GM12874 (cell line): ENCODE data around the gene SULT2B1.

ENCODE experiments used
- TF ChIP-seq, protein P1 (sequence below): IDR thresholded peaks from 2 replicates; pipeline ENCODE4 v1.5.1; 2011; ENCODE audit warnings: low read depth, mild to moderate bottlenecking, control low read depth, low read length, moderate library complexity; ENCODE audit not compliant: insufficient read depth

SULT2B1 gene

GRCh38 chr19:48615231-48616040 is 63.5 kb downstream of the SULT2B1 start:
- TF ChIP-seq, protein P1, sequence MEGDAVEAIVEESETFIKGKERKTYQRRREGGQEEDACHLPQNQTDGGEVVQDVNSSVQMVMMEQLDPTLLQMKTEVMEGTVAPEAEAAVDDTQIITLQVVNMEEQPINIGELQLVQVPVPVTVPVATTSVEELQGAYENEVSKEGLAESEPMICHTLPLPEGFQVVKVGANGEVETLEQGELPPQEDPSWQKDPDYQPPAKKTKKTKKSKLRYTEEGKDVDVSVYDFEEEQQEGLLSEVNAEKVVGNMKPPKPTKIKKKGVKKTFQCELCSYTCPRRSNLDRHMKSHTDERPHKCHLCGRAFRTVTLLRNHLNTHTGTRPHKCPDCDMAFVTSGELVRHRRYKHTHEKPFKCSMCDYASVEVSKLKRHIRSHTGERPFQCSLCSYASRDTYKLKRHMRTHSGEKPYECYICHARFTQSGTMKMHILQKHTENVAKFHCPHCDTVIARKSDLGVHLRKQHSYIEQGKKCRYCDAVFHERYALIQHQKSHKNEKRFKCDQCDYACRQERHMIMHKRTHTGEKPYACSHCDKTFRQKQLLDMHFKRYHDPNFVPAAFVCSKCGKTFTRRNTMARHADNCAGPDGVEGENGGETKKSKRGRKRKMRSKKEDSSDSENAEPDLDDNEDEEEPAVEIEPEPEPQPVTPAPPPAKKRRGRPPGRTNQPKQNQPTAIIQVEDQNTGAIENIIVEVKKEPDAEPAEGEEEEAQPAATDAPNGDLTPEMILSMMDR: no peak

DNA sequence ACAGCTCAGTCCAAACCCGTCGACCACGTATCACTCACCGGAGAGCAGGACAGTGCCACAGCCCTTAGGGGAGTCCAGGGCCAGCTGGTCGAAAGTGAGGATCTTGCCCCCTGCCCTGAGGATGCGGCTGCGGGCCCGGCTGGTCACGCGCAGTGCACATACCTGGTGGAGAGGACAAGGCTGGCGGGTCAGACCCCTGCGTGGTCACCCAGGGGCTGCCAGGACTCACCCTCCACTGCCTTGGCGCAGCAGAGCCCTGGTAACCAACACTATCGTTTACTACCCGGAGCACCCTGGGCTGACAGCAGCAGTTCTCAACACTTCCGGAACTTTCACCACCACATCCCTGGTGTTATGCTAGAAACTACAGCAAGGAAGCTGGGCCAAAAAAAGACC is 64.1 kb downstream of the SULT2B1 start:
- TF ChIP-seq, protein P1: no peak

DNA sequence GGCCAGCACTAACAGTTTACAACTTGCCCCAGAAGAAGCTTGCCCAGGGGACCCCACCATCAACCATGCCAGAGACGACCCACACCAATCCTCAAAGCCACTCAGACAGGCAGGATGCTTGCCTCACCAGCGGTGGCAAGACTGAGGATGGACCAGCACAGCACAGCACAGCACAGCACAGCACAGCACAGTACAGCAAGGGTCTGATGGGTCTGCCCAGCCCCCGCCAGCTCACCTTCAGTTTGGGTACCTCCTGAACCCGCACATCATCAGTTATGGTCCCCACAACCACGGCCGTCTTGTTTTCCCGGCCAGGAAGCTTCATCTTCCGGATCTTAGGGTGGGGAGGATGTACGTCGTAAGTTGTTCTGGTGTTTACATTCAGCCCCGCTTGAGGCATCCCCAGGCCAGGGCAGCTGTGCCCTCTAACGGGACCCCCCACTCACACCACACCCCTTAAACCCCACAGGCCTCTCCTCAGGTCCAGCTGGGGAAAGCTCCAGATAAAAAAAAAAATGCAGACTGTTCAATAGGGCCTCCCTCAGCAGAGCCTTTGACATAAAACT is 64.6 kb downstream of the SULT2B1 start:
- TF ChIP-seq, protein P1: no peak

GRCh38 chr19:48617146-48617937 is 65.4 kb downstream of the SULT2B1 start:
- TF ChIP-seq, protein P1: no peak

DNA sequence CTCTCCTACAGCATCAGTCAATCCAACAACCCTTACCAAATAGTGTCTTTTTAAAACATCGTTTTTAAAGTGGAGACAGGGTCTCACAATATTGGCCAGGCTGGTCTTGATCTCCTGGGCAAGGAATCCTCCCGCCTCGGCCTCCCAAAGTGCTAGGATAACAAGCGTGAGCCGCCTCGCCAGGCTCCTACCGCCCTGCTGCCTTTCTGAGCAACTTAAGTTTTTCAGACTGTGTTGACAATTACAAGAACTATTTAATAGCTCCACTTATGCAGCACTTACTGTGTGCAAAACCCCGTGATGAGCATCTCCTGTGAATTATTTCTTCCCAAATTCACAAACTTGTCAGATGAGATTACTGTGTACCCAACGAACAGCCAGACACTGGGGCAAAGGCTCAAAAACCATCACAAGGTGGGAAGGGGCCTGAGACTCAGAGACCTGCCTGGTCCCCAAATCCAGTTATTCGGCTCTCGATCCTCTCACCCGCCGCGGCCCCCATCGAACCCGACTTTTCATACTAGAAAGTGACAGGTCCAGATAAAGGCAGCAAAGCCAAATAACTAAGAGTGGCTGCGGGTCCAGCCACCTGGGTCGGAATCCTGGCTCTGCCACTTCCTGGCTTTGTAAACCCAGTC is 66.4 kb downstream of the SULT2B1 start:
- TF ChIP-seq, protein P1: no peak

DNA sequence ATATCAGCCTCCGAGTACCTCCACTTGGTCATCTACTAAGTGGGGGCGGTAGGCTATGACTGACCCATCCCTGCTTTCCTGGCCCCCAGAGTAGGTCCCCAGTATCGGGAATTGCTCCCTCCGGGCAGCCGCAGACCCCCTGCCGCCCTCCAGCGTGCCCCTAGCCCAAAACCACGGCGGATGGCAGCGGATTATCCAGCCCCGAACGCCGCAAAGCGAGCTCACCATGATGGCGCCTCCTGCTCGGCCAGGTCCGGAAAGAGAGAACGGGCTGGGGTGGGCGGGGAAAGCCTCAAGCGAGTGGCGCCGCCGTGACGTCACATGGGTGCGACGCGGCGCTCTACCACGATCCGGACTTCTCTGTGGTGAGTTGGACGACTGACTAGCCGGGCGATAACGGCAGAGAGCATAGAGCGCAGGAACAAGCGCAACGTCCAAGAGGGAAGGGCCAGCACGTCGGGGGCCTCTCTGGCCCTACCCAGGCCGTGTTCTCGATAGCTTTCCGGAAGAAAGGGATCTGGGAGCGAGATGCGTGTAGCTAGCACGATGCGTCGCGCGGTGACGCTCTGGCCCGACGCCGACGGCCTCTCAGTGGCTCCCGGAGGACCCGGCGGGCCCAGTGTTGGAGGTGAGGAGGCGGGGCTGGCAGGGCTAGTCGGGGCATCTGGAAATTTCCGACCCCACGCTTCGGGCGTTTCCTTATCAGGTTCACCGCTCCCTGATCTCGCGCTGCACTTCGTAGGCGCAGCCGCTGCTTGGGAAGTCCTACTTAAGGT is 67.1 kb downstream of the SULT2B1 start, which contains the start of the genes RPL18 and SPHK2:
RPL18 (minus strand) TSS at position 263 of the 776 bp plus-strand sequence; CDS start at position 228, 35 bp downstream.
SPHK2 (plus strand) TSS at position 591 of the 776 bp plus-strand sequence. CDS start 1,009 bp downstream, outside the sequence.
- TF ChIP-seq, protein P1: no peak
